RWPE2 (cell line): ENCODE data around the gene BCL10.

Experiments
- ATAC-seq: fragments of 200-7000 bp; cut with Tn5 transposase; 3 replicates; pipeline ENCODE4 v1.9.1; 2021; ENCODE audit warnings: low read depth
- DNase-seq: peaks from one replicate; pipeline ENCODE4 v3.0.0-alpha.2; 2020; ENCODE audit warnings: low spot score
- H3K27ac ChIP-seq: fragments of 450-650 bp; 2 replicates; pipeline ENCODE4 v1.5.1; 2017; ENCODE audit warnings: mild to moderate bottlenecking; ENCODE audit not compliant: poor library complexity, severe bottlenecking
- H3K27me3 ChIP-seq: fragments of 250-450 bp; sonication (Bioruptor Pico); 2 replicates; pipeline ENCODE4 v1.5.1; 2021; ENCODE audit warnings: mild to moderate bottlenecking, moderate library complexity; ENCODE audit not compliant: insufficient read depth, poor library complexity, severe bottlenecking
- H3K36me3 ChIP-seq: fragments of 250-450 bp; sonication (Bioruptor Pico); 2 replicates; pipeline ENCODE4 v1.5.1; 2020; ENCODE audit warnings: low read depth, mild to moderate bottlenecking, moderate library complexity
- H3K4me1 ChIP-seq: fragments of 250-450 bp; sonication (Bioruptor Pico); 2 replicates; pipeline ENCODE4 v1.5.1; 2021; ENCODE audit warnings: mild to moderate bottlenecking, moderate library complexity; ENCODE audit not compliant: insufficient read depth, poor library complexity, severe bottlenecking
- H3K4me3 ChIP-seq: fragments of 250-450 bp; sonication (Bioruptor Pico); 2 replicates; pipeline ENCODE4 v1.5.1; 2021; ENCODE audit warnings: mild to moderate bottlenecking, moderate library complexity; ENCODE audit not compliant: severe bottlenecking
- H3K9me3 ChIP-seq: fragments of 250-450 bp; sonication (Bioruptor Pico); 2 replicates; pipeline ENCODE4 v1.5.1; 2021; ENCODE audit warnings: mild to moderate bottlenecking, moderate library complexity; ENCODE audit not compliant: severe bottlenecking
- TF ChIP-seq, protein P1 (sequence below): fragments of 450-650 bp; IDR thresholded peaks from one replicate; pipeline ENCODE4 v1.5.1; 2017; ENCODE audit warnings: mild to moderate bottlenecking, moderate library complexity; ENCODE audit not compliant: poor library complexity, severe bottlenecking

BCL10 gene

DNA sequence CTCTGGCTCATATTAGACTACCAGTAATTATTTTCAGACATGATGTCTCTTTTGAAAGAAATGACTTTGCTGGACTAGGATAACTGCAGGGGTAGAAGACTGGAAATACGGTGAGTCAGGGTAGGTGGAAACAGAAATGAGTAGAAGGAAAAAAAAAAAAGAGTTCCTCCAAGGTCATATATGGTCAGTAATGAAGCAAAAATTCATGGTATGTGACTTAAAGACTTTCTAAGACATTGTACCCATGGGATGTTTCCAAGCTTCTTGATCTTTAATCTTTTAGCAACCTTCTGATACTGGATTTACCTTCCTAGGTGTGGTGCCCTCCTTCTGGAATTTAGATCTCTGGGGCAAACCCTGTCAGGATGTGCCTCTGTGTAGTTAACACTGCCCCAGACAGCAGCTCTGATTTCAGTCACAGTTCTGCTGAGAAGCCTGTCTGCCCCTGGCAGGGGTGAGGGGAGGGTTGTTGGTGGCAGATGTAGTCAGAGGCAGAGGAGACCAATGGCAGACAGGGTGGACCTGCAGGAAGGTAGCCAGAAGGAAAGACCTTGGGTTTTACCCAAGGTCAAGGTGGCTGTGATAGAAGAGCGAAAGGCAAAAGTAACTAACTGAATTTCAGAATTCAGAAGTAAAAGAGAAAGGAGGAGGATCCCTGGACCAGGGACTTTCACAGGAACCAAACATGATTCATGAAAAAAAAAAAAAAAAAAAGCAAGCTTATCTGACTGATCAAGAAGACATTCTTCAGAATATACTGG, 44.1 kb upstream of the BCL10 start:
- DNase-seq, result no peak
- Histone ChIP-seq H3K27me3 (no peaks in the 10 kb centered on the region), H3K4me3 (no peak overlapping the region), H3K27ac (peak overlapping the region; percentile 97), H3K4me1 (peaks cover 53% of the 10 kb centered on the region), H3K36me3 (no peaks in the 10 kb centered on the region), H3K9me3 (no peaks in the 10 kb centered on the region)
- TF ChIP-seq, protein P1, sequence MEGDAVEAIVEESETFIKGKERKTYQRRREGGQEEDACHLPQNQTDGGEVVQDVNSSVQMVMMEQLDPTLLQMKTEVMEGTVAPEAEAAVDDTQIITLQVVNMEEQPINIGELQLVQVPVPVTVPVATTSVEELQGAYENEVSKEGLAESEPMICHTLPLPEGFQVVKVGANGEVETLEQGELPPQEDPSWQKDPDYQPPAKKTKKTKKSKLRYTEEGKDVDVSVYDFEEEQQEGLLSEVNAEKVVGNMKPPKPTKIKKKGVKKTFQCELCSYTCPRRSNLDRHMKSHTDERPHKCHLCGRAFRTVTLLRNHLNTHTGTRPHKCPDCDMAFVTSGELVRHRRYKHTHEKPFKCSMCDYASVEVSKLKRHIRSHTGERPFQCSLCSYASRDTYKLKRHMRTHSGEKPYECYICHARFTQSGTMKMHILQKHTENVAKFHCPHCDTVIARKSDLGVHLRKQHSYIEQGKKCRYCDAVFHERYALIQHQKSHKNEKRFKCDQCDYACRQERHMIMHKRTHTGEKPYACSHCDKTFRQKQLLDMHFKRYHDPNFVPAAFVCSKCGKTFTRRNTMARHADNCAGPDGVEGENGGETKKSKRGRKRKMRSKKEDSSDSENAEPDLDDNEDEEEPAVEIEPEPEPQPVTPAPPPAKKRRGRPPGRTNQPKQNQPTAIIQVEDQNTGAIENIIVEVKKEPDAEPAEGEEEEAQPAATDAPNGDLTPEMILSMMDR, result no peak
- peak; percentile 75 for ATAC-seq

DNA sequence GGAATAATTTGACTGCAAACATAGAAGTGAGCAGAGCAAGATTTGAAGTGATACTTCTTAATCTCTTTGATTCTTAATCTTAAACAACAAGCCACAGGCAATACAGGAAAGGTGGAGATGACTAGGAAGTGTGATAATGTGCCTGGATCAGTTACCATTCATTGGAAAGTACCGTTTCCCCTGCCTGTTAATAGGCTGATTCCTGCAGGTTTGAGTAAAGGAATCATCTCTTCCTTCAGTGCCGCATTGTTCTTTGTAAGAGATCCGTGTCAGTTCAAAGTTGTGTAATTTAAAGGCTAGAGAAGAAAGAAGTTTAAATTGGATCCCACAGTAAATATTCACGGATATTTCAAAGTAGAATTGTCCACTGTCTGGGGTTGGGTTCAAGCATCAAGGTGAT, 43.5 kb upstream of the BCL10 start:
- Histone ChIP-seq H3K27ac (peak overlapping the region; percentile 97), H3K27me3 (no peaks in the 10 kb centered on the region), H3K4me3 (no peak overlapping the region), H3K36me3 (no peaks in the 10 kb centered on the region), H3K4me1 (peaks cover 59% of the 10 kb centered on the region), H3K9me3 (no peaks in the 10 kb centered on the region)
- ATAC-seq (peak; percentile 35; the same call in 2 of the 3 replicates), DNase-seq (no peak)
- TF ChIP-seq, protein P1, result no peak

DNA sequence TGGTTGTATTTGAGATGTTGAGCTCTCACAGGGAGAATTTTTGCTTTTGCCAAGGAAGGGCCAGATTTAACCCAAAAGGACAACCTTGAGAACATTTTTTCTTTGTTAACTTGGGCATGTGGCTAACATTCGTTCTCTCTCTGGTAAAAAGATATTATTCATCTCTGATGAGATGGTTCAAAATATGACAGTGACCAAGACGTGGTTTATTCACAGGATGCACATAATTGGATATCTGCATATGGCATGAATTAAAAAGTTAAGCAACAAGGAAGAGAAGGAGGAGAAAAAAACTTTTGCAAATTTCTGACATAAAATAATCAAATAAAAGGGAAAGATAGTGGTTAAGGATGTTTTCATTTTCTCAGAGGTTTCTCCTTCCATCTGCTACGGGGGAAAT, 43.1 kb upstream of the BCL10 start:
- Histone ChIP-seq H3K27me3 (no peaks in the 10 kb centered on the region), H3K36me3 (no peaks in the 10 kb centered on the region), H3K4me3 (no peak overlapping the region), H3K9me3 (no peaks in the 10 kb centered on the region), H3K4me1 (peaks cover 62% of the 10 kb centered on the region), H3K27ac (peak overlapping the region; percentile 97)
- TF ChIP-seq, protein P1, result no peak
- no peak for ATAC-seq
- DNase-seq, result no peak

DNA sequence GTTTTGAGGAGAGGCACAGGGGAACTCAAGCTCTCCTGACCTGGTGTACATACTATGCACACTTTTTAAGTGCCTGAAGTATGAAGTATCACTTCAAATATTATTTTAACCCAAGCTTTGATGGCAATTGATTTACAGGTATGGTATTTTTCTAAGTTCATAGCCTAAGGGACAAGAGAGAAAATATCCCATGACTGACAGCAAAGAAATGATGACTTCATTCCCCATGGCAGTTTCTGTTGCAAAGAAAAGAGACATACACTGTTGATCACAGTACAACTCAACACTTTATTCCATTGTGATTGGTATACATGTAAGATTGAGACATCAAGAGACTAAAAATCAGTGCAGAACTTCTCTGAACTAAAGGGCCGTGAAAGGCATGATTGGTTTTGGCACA, 41.8 kb upstream of the BCL10 start:
- Histone ChIP-seq H3K36me3 (no peaks in the 10 kb centered on the region), H3K27me3 (no peaks in the 10 kb centered on the region), H3K27ac (peak overlapping the region; percentile 97), H3K9me3 (no peaks in the 10 kb centered on the region), H3K4me1 (peaks cover 75% of the 10 kb centered on the region), H3K4me3 (no peak overlapping the region)
- DNase-seq, result no peak
- TF ChIP-seq, protein P1, result no peak
- ATAC-seq, result no peak

DNA sequence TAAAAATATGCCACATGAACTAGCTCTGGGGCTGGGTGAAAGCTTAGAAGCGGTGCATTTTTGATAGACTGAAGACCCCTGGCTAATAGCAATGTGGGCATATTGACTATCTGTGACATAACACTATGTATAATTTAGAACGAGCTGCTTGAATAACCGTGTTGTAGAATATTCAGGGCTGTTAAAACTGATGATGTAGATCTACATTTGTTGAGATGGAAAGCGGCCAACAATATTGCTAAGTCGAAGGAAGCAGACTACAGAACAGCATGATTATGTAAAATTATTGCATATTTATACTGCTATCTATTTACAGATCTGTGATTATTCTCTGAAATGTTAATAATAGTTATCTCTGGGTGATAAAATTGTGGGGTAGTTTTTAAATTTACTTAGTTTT, 41.1 kb upstream of the BCL10 start:
- H3K4me3 ChIP-seq, result no peak overlapping the region
- no peak for ATAC-seq
- H3K36me3 ChIP-seq, result no peaks in the 10 kb centered on the region
- no peak for DNase-seq
- TF ChIP-seq, protein P1, result no peak
- H3K9me3 ChIP-seq, result no peaks in the 10 kb centered on the region
- peaks cover 71% of the 10 kb centered on the region for H3K4me1 ChIP-seq
- H3K27ac ChIP-seq, result peak overlapping the region; percentile 97
- no peaks in the 10 kb centered on the region for H3K27me3 ChIP-seq
